Parathyroid adenoma (tissue), 2 donors: ENCODE data around the gene DGCR8.

Experiments
- H2AFZ ChIP-seq: fragments of 300-600 bp; sonication (generic); one replicate; pipeline ENCODE4 v1.7.0; 2017; ENCODE audit warnings: antibody characterized with exemption, mild to moderate bottlenecking
- H3K27ac ChIP-seq: fragments of 300-600 bp; sonication (generic); one replicate; pipeline ENCODE4 v1.7.0; 2017
- H3K27me3 ChIP-seq: fragments of 300-600 bp; sonication (generic); one replicate; pipeline ENCODE4 v1.7.0; 2017; ENCODE audit warnings: low read length; ENCODE audit not compliant: control insufficient read depth, insufficient read depth
- H3K36me3 ChIP-seq: fragments of 300-600 bp; sonication (generic); one replicate; pipeline ENCODE4 v1.7.0; 2017; ENCODE audit warnings: low read length; ENCODE audit not compliant: control insufficient read depth, insufficient read depth
- H3K4me1 ChIP-seq: fragments of 300-600 bp; sonication (generic); one replicate; pipeline ENCODE4 v1.7.0; 2017; ENCODE audit warnings: control low read depth
- H3K4me2 ChIP-seq: fragments of 300-600 bp; sonication (generic); one replicate; pipeline ENCODE4 v1.7.0; 2017; ENCODE audit warnings: low read length
- H3K4me3 ChIP-seq: fragments of 300-600 bp; sonication (generic); one replicate; pipeline ENCODE4 v1.7.0; 2017; ENCODE audit warnings: low read depth, low read length
- H3K79me2 ChIP-seq: fragments of 300-600 bp; sonication (generic); one replicate; pipeline ENCODE4 v1.7.0; 2017; ENCODE audit warnings: control low read depth
- H3K9ac ChIP-seq: fragments of 300-600 bp; sonication (generic); one replicate; pipeline ENCODE4 v1.7.0; 2017; ENCODE audit warnings: mild to moderate bottlenecking
- H3K9me3 ChIP-seq: fragments of 300-600 bp; sonication (generic); one replicate; pipeline ENCODE4 v1.7.0; 2017; ENCODE audit warnings: low read length; ENCODE audit not compliant: control insufficient read depth
- TF ChIP-seq, protein P1 (sequence below): fragments of 300-600 bp; sonication (generic); IDR thresholded peaks from one replicate; pipeline ENCODE4 v1.7.0; 2017; ENCODE audit warnings: antibody characterized with exemption, mild to moderate bottlenecking
- donor health status: primary hyperparathyroidism.

The DGCR8 gene

DNA sequence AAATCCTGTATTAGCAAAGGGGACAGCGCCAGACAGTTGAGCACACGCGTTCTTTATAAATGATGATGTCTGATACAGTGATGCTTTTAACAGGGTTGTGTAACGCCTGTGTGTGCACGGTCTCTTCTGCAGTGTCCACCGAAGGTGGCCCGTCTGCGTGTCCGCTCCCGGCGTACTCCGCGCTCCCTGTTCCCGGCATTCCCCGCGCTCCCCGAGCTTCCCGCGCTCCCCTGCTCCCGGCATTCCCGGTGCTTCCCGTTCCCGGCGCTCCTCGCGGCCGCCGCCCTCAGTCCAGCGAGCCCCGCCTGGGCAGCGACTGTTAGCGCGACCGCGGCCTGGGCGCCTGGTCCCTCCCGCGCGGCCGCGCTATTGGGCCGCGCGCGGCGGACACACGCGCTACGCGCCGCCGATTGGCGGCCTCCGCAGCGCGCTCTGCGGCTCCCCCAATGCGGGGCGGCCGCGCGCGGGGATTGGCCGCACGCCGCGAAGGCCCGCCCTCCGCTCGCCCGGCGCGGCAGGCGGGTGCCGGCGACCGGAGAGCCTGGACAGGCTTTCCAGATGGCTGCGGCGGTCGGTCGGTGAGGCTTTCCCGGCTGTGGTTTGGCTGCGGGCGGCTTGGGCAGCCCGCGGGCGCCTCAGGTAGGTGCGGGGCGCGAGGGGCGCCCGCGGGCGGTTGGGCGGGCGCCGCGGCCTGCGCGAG lies at the start of gene DGCR8:
TSS of gene DGCR8 (plus strand) at position 497 of the 700 bp plus-strand sequence. CDS start 5,723 bp downstream, outside the sequence.
- Histone ChIP-seq H3K79me2 (peaks cover 18% of the 10 kb centered on the region), H3K9me3 (no peaks in the 10 kb centered on the region), H2AFZ (peak within 1 kb of the TSS; percentile 92), H3K4me3 (peak within 1 kb of the TSS; percentile 80), H3K9ac (no peak within 1 kb of the TSS), H3K36me3 (no peaks in the 10 kb centered on the region), H3K4me2 (peak within 1 kb of the TSS; percentile 97), H3K27me3 (no peaks in the 10 kb centered on the region), H3K27ac (peak within 1 kb of the TSS; percentile 57), H3K4me1 (peaks cover 3% of the 10 kb centered on the region)
- TF ChIP-seq, protein P1, sequence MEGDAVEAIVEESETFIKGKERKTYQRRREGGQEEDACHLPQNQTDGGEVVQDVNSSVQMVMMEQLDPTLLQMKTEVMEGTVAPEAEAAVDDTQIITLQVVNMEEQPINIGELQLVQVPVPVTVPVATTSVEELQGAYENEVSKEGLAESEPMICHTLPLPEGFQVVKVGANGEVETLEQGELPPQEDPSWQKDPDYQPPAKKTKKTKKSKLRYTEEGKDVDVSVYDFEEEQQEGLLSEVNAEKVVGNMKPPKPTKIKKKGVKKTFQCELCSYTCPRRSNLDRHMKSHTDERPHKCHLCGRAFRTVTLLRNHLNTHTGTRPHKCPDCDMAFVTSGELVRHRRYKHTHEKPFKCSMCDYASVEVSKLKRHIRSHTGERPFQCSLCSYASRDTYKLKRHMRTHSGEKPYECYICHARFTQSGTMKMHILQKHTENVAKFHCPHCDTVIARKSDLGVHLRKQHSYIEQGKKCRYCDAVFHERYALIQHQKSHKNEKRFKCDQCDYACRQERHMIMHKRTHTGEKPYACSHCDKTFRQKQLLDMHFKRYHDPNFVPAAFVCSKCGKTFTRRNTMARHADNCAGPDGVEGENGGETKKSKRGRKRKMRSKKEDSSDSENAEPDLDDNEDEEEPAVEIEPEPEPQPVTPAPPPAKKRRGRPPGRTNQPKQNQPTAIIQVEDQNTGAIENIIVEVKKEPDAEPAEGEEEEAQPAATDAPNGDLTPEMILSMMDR, result no peak

DNA sequence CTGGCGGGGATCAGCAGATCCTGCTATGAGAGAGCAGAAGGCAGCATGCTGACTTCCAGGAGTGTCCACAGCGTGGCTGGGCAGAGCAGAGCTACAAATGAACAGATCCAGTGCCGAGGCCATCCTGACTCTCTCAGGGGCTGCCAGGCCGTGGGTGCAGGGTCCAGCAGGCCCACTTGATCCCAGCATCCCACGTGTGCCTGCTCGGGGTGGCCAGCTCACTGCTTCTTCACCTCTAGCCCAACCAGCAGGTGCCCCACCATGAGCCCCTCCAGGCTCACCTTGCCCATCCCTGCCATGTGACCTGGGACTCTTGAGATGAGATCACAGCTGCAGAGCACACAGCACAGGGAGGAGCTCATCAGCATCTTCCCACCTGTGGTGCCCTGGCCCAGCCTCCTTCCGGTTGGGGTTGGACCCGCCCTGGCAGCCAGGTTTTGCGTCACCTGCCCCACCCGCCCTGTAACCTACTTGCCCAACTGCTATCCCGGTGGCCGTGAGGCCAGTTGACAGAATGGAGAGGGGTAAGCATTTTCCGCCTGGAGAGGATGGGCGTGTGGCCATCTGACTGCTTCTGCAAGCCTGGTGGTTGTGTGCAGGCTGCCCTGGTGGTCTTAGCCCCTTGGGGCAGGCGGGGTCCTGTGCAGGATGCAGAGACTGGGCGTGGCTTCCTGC lies 48.2 kb upstream of the DGCR8 start:
- H3K9ac ChIP-seq, result no peak overlapping the region
- no peak overlapping the region for H3K27ac ChIP-seq
- peaks cover 5% of the 10 kb centered on the region for H3K4me1 ChIP-seq
- TF ChIP-seq, protein P1, result no peak
- H2AFZ ChIP-seq, result no peak overlapping the region
- no peaks in the 10 kb centered on the region for H3K9me3 ChIP-seq
- H3K79me2 ChIP-seq, result peaks cover 9% of the 10 kb centered on the region
- H3K4me3 ChIP-seq, result no peak overlapping the region
- H3K27me3 ChIP-seq, result no peaks in the 10 kb centered on the region
- no peak overlapping the region for H3K4me2 ChIP-seq
- no peaks in the 10 kb centered on the region for H3K36me3 ChIP-seq

DNA sequence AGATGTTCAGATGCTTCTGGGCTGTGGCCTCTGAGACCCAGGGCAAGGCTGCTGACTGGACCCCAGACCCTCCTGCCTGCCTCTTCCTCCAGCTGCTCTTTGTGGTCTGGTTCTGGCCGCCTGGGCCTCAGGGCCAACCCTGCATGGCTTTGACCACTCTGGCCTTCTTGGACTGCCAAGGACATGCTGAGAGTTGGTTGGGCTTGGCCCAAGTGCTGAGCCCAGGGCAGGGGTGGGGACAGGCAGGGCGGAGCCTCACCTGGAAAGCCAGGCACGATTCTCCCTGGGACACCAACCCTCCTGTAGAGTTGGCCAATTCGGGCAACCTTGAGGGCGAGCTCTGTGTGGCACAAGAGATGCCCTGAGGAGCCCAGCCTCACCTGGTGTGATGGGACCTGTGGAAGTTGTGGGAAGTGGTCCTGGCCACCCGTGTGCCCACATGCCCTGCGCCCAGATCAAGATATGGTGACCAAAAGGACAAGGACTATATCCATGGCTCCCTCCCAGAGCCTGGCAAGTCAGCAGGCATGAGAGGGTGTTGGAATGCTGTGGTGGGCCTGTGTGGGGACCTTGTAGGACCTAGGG lies 47.5 kb upstream of the DGCR8 start:
- Histone ChIP-seq H3K9ac (no peak overlapping the region), H3K27me3 (no peaks in the 10 kb centered on the region), H3K9me3 (no peaks in the 10 kb centered on the region), H3K4me2 (no peak overlapping the region), H3K27ac (no peak overlapping the region), H3K79me2 (peaks cover 14% of the 10 kb centered on the region), H2AFZ (no peak overlapping the region), H3K36me3 (no peaks in the 10 kb centered on the region), H3K4me3 (no peak overlapping the region), H3K4me1 (peaks cover 5% of the 10 kb centered on the region)
- TF ChIP-seq, protein P1, result no peak

DNA sequence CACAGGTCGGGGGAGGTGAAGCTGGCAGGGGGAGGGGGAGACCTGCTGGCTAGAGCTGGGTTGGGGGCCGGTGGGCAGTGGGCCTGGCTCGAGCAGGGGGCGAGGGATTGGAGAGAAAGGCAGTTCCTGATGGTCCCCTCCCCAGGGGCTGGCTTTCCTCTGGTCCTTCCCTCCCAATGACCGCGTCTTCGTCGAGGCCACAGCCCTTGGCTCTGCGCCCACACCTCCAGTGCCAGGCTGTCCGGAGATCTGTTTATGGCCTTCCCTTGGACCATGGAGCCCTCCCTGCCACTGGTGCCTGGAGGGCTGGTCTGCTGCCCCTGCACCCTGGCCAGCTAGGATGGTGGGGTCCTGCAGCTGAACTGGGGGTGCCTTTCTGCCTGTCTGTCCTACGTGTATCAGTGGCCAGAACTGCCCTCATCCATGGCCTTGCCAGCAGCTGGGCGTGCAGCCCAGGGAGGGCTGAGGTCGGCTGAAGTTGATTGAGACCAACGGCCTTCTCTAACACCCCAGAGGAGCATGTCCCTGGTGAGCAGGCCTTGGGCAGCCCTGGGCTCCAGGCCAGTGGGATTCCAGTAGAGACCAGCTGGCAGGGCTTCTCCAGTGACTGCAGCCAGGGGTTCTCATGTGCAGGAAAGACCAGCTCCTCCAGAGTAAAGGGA lies 46.9 kb upstream of the DGCR8 start:
- Histone ChIP-seq H3K9ac (no peak overlapping the region), H3K27me3 (no peaks in the 10 kb centered on the region), H2AFZ (no peak overlapping the region), H3K4me3 (no peak overlapping the region), H3K79me2 (peaks cover 14% of the 10 kb centered on the region), H3K36me3 (no peaks in the 10 kb centered on the region), H3K9me3 (no peaks in the 10 kb centered on the region), H3K27ac (no peak overlapping the region), H3K4me1 (peaks cover 5% of the 10 kb centered on the region), H3K4me2 (no peak overlapping the region)
- TF ChIP-seq, protein P1, result no peak
